WERI-Rb-1 (cell line): Measurements from ENCODE around the gene CLSTN1.

ENCODE experiments used
- DNase-seq: peaks from one replicate; pipeline ENCODE4 v3.0.0-alpha.2; 2020
- H3K27ac ChIP-seq: fragments of 250-450 bp; sonication (Bioruptor Pico); 2 replicates; pipeline ENCODE4 v1.5.1; 2020; ENCODE audit warnings: mild to moderate bottlenecking, moderate library complexity
- H3K27me3 ChIP-seq: fragments of 250-450 bp; sonication (Bioruptor Pico); 2 replicates; pipeline ENCODE4 v1.5.1; 2021; ENCODE audit warnings: mild to moderate bottlenecking, low read depth, moderate library complexity; ENCODE audit not compliant: insufficient read depth, severe bottlenecking
- H3K36me3 ChIP-seq: fragments of 250-450 bp; sonication (Bioruptor Pico); 2 replicates; pipeline ENCODE4 v1.5.1; 2020; ENCODE audit warnings: mild to moderate bottlenecking, moderate library complexity
- H3K4me3 ChIP-seq: 2 replicates; pipeline ENCODE4 v1.5.1; 2011; ENCODE audit warnings: low read depth, mild to moderate bottlenecking, control low read depth, low read length
- H3K9me3 ChIP-seq: fragments of 250-450 bp; sonication (Bioruptor Pico); 2 replicates; pipeline ENCODE4 v1.5.1; 2021; ENCODE audit warnings: mild to moderate bottlenecking, moderate library complexity; ENCODE audit not compliant: severe bottlenecking
- TF ChIP-seq, protein P1 (sequence below): IDR thresholded peaks from 2 replicates; pipeline ENCODE4 v1.5.1; 2011; ENCODE audit warnings: low read depth, mild to moderate bottlenecking, control low read depth, inconsistent platforms, low read length

Gene CLSTN1

GRCh38 chr1:9730096-9730901 lies 93.5 kb downstream of the CLSTN1 start:
- TF ChIP-seq, protein P1, sequence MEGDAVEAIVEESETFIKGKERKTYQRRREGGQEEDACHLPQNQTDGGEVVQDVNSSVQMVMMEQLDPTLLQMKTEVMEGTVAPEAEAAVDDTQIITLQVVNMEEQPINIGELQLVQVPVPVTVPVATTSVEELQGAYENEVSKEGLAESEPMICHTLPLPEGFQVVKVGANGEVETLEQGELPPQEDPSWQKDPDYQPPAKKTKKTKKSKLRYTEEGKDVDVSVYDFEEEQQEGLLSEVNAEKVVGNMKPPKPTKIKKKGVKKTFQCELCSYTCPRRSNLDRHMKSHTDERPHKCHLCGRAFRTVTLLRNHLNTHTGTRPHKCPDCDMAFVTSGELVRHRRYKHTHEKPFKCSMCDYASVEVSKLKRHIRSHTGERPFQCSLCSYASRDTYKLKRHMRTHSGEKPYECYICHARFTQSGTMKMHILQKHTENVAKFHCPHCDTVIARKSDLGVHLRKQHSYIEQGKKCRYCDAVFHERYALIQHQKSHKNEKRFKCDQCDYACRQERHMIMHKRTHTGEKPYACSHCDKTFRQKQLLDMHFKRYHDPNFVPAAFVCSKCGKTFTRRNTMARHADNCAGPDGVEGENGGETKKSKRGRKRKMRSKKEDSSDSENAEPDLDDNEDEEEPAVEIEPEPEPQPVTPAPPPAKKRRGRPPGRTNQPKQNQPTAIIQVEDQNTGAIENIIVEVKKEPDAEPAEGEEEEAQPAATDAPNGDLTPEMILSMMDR = no peak
- Histone ChIP-seq H3K27me3 (no peaks in the 10 kb centered on the region), H3K4me3 (no peak overlapping the region), H3K9me3 (no peaks in the 10 kb centered on the region), H3K36me3 (peaks cover 84% of the 10 kb centered on the region), H3K27ac (no peak overlapping the region)
- DNase-seq = no peak

GRCh38 chr1:9729523-9729922 lies 94.2 kb downstream of the CLSTN1 start:
- Histone ChIP-seq H3K9me3 (no peaks in the 10 kb centered on the region), H3K36me3 (peaks cover 76% of the 10 kb centered on the region), H3K27ac (no peak overlapping the region), H3K27me3 (no peaks in the 10 kb centered on the region), H3K4me3 (no peak overlapping the region)
- TF ChIP-seq, protein P1 = no peak
- DNase-seq = no peak

GRCh38 chr1:9728451-9729295 lies 95.1 kb downstream of the CLSTN1 start:
- Histone ChIP-seq H3K27ac (no peak overlapping the region), H3K27me3 (no peaks in the 10 kb centered on the region), H3K36me3 (peaks cover 70% of the 10 kb centered on the region), H3K9me3 (no peaks in the 10 kb centered on the region), H3K4me3 (no peak overlapping the region)
- DNase-seq = no peak
- TF ChIP-seq, protein P1 = no peak

DNA sequence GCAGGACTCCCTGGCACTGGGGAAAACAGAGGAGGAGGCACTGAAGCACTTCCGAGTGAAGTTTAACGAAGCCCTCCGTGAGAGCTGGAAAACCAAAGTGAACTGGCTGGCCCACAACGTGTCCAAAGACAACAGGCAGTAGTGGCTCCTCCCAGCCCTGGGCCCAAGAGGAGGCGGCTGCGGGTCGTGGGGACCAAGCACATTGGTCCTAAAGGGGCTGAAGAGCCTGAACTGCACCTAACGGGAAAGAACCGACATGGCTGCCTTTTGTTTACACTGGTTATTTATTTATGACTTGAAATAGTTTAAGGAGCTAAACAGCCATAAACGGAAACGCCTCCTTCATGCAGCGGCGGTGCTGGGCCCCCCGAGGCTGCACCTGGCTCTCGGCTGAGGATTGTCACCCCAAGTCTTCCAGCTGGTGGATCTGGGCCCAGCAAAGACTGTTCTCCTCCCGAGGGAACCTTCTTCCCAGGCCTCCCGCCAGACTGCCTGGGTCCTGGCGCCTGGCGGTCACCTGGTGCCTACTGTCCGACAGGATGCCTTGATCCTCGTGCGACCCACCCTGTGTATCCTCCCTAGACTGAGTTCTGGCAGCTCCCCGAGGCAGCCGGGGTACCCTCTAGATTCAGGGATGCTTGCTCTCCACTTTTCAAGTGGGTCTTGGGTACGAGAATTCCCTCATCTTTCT lies 96.7 kb downstream of the CLSTN1 start:
- no peak overlapping the region; the same call in 1 of the 2 replicates for H3K27ac ChIP-seq
- no peaks in the 10 kb centered on the region for H3K9me3 ChIP-seq
- TF ChIP-seq, protein P1 = no peak
- DNase-seq = no peak
- H3K4me3 ChIP-seq = no peak overlapping the region
- H3K36me3 ChIP-seq = peaks cover 63% of the 10 kb centered on the region
- no peaks in the 10 kb centered on the region for H3K27me3 ChIP-seq

DNA sequence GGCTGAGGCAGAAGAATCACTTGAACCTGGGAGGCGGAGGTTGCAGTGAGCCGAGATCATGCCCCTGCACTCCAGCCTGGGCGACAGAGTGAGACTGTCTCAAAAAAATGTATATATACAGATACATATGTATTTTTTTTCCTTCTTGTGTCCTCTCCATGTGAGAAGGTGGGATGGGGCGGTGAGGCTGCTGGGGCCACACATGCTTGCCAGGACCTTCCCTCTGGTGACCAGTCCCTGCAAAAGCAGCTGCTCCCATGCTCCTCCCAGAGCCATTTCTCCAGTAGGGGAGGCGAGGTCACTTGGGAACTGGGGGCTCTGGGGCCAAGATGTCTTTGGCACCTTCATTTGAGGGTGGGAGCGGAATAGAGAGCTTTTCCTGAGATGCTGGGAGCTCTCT lies 97.4 kb downstream of the CLSTN1 start:
- H3K27me3 ChIP-seq = no peaks in the 10 kb centered on the region
- H3K9me3 ChIP-seq = no peaks in the 10 kb centered on the region
- TF ChIP-seq, protein P1 = no peak
- no peak overlapping the region for H3K27ac ChIP-seq
- H3K36me3 ChIP-seq = peaks cover 56% of the 10 kb centered on the region
- H3K4me3 ChIP-seq = no peak overlapping the region
- no peak for DNase-seq
